Neuron (in vitro differentiated cells): ENCODE measurements around the gene PGS1.

Experiments used
- H2AFZ ChIP-seq: one replicate; pipeline ENCODE4 v1.6.1; 2013; ENCODE audit warnings: low read depth, mild to moderate bottlenecking, inconsistent platforms, low read length, moderate library complexity
- H3K27me3 ChIP-seq: one replicate; pipeline ENCODE4 v1.6.1; 2013; ENCODE audit warnings: low read length; ENCODE audit not compliant: insufficient read depth
- H3K36me3 ChIP-seq: one replicate; pipeline ENCODE4 v1.6.1; 2013; ENCODE audit warnings: low read length; ENCODE audit not compliant: insufficient read depth
- H3K4me1 ChIP-seq: one replicate; pipeline ENCODE4 v1.6.1; 2013; ENCODE audit warnings: low read length; ENCODE audit not compliant: insufficient read depth
- H3K4me3 ChIP-seq: 2 replicates; pipeline ENCODE4 v1.5.1; 2013; ENCODE audit warnings: mild to moderate bottlenecking, low read length, moderate library complexity
- H3K9me3 ChIP-seq: one replicate; pipeline ENCODE4 v1.6.1; 2013; ENCODE audit warnings: low read length

PGS1 gene

DNA sequence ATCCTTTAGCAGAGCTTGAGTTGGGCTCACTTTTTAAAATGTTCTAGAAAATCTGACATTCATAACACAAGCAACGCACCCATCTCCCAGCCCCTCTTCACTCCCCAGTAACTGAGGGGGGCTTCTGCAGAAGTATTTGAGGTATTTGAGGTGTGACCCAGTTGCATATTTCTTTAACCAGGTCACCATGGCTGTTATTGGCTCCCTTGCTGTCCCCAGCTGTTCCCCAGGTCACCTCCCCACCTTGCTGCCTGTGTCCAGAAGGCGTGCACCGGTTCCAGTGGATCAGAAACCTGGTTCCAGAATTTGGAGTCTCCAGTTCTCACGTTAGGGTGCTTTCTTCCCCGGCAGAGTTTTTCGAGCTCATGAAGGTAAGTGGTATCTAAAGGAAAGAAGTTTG lies 13.8 kb downstream of the PGS1 start:
- Histone ChIP-seq H3K4me3 (no peak overlapping the region), H3K36me3 (peaks cover 25% of the 10 kb centered on the region), H3K4me1 (no peaks in the 10 kb centered on the region)

DNA sequence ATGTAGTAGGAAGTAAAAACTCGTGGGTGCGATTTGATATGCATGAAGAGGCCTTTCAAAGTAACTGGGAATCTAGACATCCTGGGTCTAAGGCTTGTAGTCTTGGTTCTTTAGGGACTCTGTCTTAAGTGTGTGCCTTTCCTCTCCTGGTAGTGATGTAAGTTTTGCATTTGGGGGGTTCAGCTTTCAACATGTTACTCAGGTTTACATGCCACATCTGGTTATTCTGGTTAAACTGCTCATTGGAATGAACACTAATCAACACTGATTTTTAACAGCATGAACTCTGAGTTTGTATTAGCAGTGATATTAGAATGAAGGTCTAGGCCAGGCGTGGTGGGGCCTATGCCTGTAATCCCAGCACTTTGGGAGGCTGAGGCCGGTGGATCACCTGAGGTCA lies 15.1 kb downstream of the PGS1 start:
- Histone ChIP-seq H3K36me3 (peaks cover 36% of the 10 kb centered on the region), H3K4me1 (no peaks in the 10 kb centered on the region), H3K4me3 (no peak overlapping the region), H3K9me3 (no peaks in the 10 kb centered on the region), H3K27me3 (no peaks in the 10 kb centered on the region), H2AFZ (no peak overlapping the region)

More for the DNA sequence above, 13.8 kb downstream of the PGS1 start:
- no peaks in the 10 kb centered on the region for H3K9me3 ChIP-seq
- no peak overlapping the region for H2AFZ ChIP-seq
- no peaks in the 10 kb centered on the region for H3K27me3 ChIP-seq

DNA sequence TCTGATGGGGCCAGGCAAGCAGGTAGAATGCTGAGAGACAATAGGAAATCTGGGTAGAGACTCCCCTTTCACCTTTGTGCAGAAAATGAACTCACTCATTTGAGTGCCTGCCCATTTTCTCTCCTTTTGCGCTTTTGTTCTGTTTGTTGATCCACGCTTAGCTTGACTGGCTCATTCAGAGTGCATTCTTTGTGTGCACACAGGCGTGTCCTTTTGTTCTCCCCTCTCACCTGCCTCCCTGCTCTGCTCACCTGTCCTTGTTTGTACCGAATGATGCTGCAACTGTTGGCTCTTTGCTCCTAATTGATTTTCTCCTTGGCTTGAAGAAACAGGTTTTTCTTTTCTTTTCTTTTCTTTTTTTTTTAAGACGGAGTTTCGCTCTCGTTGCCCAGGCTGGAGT lies 15.8 kb downstream of the PGS1 start:
- Histone ChIP-seq H3K4me1 (no peaks in the 10 kb centered on the region), H3K27me3 (no peaks in the 10 kb centered on the region), H2AFZ (no peak overlapping the region), H3K9me3 (no peaks in the 10 kb centered on the region), H3K36me3 (peaks cover 43% of the 10 kb centered on the region), H3K4me3 (no peak overlapping the region)

DNA sequence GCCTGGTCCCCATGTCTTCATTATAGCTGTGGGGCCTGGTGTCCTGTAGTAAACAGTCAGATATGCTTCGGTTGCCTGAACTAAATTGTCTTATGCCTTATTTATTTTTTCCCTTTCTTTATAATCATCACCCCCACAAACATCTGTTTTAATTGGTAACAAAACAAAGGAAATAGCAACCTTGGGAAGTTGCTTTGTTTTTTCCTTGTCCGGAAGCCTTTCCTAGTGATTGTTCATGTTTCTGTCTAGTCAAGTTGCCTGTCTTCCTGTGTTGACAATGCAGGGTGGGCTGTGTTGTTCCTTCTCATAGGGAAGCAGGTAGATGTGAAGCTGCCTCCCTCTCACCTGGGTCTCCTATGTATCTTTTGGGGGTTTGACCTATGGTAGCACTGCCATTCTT lies 16.7 kb downstream of the PGS1 start:
- no peaks in the 10 kb centered on the region for H3K27me3 ChIP-seq
- peaks cover 51% of the 10 kb centered on the region for H3K36me3 ChIP-seq
- no peak overlapping the region for H2AFZ ChIP-seq
- no peak overlapping the region for H3K4me3 ChIP-seq
- no peaks in the 10 kb centered on the region for H3K9me3 ChIP-seq
- H3K4me1 ChIP-seq = no peaks in the 10 kb centered on the region

DNA sequence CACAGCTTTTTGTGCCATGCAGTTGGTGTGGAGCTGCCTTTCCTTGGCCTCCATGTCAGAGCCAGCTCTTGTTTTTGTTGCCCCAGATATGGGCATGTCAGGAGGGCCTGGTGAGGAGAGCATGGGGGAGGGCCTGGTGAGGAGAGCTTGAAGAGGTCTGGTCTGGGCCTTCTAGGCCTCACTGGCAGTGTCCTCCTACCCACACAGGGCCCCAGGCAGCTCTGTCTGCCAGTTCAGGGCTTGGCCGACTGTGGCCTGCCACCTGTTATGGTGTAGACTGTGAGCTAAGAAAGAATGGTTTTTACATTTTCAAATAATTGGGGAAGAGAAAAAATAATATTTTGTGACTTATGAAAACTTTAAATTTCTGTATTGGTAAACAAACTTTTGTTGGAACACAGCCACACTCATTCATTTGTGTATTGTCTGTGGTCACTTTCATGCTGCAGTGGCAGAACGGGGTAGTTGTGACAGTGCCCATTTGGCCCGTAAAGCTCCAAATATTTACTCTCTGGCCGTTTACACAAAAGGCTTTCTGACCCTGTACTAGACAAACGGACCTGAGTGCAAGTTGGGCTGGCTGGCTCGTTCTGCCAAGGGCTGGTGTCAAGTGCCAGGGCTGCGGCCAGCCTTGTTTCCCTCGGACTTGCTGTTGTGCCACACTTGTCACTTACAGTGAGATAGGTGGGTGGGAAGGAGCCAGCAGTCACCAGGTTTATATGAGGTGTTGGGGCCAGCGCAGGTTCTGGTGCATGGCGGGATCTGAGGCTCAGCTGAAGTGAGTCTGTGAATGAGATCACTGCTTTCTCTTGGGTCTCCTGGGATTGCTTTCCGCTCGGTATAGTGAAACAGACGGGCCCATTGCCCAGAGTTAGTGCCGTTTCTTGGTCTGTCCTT lies 18.2 kb downstream of the PGS1 start:
- H3K9me3 ChIP-seq = no peaks in the 10 kb centered on the region
- H3K36me3 ChIP-seq = peaks cover 64% of the 10 kb centered on the region
- H3K4me1 ChIP-seq = no peaks in the 10 kb centered on the region
- H3K27me3 ChIP-seq = no peaks in the 10 kb centered on the region
- no peak overlapping the region for H3K4me3 ChIP-seq
- H2AFZ ChIP-seq = no peak overlapping the region

DNA sequence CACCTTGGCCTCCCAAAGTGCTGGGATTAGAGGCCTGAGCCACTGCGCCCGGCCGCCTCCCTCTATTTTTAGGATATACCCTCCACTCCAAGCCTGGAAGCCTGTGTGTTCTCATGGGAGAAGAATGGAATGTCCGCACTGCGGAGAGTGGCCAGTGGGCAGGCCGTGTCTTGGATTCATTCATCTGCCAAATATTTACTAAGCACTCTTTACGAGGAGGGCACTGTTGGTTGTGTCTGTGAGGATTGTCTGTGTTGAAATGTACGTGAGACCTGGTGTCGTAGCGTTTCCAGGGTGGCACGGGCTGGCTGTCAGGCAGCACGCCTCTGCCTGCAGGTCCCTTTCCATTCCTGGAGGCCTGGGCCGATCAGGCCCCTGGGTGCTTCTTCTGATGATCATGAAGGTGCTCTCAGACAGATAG lies 19.2 kb downstream of the PGS1 start:
- Histone ChIP-seq H3K27me3 (no peaks in the 10 kb centered on the region), H3K36me3 (peaks cover 67% of the 10 kb centered on the region), H3K9me3 (no peaks in the 10 kb centered on the region), H3K4me1 (no peaks in the 10 kb centered on the region), H3K4me3 (no peak overlapping the region), H2AFZ (no peak overlapping the region)

DNA sequence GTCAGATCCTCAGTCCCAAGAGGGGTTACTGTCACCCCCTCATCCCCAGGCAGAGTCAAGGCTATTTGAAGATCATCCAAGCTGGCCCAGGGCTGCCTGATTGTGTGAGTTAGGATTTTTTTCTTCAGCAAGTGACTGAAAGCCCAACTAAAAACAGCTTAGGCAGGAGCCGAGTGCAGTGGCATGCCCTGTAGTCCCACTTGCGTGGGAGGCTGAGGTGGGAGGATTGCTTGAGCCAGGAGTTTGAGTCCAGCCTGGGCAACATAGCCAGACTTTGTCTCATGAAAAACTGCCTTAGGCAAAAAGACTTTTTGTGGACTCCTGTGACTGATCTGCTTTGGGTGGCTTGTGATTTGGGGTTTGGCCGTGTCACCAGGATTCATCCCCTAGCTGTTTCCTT lies 19.9 kb downstream of the PGS1 start:
- no peaks in the 10 kb centered on the region for H3K4me1 ChIP-seq
- no peak overlapping the region for H3K4me3 ChIP-seq
- no peak overlapping the region for H2AFZ ChIP-seq
- H3K9me3 ChIP-seq = no peaks in the 10 kb centered on the region
- peaks cover 71% of the 10 kb centered on the region for H3K36me3 ChIP-seq
- no peaks in the 10 kb centered on the region for H3K27me3 ChIP-seq

DNA sequence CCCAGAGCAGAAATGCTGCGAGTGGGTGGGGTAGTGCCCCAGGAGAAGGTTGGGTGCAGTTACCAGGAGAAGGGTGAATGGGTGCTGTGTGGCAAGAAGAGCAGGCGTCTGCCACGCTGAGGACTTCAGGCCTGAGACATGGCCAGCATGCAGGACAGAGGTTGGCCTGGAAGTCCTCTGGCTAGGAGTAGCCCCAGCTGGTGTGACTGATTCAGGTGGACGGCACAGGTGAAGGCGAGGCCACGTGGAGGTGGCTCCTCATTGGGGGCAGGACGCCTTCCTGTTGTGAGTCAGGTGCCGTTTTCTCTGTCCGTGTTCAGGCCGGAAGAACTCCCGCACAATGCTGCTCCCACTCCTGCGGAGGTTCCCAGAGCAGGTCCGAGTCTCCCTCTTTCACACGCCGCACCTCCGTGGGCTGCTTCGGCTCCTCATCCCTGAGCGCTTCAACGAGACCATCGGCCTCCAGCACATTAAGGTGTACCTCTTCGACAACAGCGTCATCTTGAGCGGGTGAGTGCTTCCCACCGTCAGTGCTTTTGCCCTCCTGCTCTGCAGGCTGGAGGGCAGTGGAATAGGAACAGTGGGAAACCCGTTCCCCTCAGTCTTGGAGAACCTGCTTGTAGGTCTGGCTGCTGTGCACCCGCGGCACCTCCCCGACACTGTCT lies 20.7 kb downstream of the PGS1 start:
- H3K9me3 ChIP-seq = no peaks in the 10 kb centered on the region
- H3K36me3 ChIP-seq = peaks cover 76% of the 10 kb centered on the region
- no peak overlapping the region for H2AFZ ChIP-seq
- no peaks in the 10 kb centered on the region for H3K27me3 ChIP-seq
- H3K4me3 ChIP-seq = no peak overlapping the region
- H3K4me1 ChIP-seq = no peaks in the 10 kb centered on the region

DNA sequence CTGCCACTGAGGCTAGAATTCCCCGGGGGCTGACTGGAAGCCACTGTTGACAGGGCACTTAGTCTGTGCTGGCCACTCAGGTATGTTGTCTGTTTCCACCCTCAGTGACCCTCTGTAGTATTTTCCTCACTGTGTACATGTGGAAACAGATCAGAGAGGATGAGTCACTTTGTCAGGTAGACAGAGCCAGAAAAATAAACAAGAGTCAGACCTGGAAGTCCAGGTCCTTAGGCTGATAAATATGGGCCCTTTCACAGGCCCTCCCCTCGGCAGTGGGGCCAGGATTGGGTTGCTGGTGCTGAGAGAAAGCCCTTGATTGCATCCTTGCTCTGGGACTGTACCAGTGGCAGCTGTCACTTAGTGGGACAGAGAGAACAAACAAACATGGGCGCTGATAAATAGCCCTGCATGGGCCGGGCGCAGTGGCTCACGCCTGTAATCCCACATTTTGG lies 21.3 kb downstream of the PGS1 start:
- no peak overlapping the region for H2AFZ ChIP-seq
- H3K4me1 ChIP-seq = no peaks in the 10 kb centered on the region
- no peak overlapping the region for H3K4me3 ChIP-seq
- peaks cover 80% of the 10 kb centered on the region for H3K36me3 ChIP-seq
- H3K27me3 ChIP-seq = no peaks in the 10 kb centered on the region
- no peaks in the 10 kb centered on the region for H3K9me3 ChIP-seq

DNA sequence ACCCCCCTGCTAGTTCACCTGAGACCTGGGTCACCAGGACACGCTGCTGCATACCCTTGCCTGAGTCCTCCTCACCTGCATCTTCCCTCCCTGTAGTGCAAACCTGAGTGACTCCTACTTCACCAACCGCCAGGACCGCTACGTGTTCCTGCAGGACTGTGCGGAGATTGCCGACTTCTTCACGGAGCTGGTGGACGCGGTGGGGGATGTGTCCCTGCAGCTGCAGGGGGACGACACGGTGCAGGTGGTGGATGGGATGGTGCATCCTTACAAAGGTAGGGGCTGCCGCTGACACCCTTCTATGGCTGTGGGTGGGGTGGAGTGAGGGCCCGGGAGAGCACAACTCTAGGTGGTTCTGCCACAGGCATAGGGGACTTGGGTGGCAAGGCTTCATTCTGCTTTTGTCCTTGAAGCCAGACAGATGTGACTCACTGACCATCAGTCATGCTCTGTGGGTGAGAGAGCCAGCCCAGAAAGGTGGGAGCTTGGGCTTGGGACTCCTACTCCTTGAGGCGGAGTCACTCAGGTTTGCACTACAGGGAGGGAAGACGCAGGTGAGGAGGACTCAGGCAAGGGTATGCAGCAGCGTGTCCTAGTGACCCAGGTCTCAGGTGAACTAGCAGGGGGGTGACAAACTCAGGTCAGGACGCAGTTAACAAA lies 22.3 kb downstream of the PGS1 start:
- H3K9me3 ChIP-seq = no peaks in the 10 kb centered on the region
- H3K36me3 ChIP-seq = peaks cover 81% of the 10 kb centered on the region
- H2AFZ ChIP-seq = no peak overlapping the region
- H3K27me3 ChIP-seq = no peaks in the 10 kb centered on the region
- no peaks in the 10 kb centered on the region for H3K4me1 ChIP-seq
- H3K4me3 ChIP-seq = no peak overlapping the region

DNA sequence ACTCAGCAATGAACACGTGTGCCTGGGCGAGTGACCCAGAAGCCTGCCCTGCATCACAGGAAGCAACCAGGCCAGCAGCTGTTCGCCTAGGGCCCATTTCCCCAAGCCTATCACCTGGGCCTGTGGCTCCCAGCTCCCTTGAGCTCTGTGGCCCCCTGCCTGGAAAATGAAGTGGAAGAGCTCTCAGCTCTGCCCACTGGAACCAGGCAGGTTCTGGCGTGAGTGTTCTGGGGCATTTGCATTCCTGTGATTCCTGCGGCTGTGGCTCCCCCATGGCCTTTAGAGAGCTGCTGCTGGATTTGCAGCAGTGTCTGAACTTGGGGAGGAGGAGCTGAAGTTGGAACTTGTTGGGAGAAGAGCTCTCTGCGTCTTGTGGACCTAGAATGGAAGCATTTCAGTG lies 22.8 kb downstream of the PGS1 start:
- no peaks in the 10 kb centered on the region for H3K9me3 ChIP-seq
- no peaks in the 10 kb centered on the region for H3K27me3 ChIP-seq
- H3K4me1 ChIP-seq = no peaks in the 10 kb centered on the region
- peaks cover 78% of the 10 kb centered on the region for H3K36me3 ChIP-seq
- no peak overlapping the region for H3K4me3 ChIP-seq
- no peak overlapping the region for H2AFZ ChIP-seq

DNA sequence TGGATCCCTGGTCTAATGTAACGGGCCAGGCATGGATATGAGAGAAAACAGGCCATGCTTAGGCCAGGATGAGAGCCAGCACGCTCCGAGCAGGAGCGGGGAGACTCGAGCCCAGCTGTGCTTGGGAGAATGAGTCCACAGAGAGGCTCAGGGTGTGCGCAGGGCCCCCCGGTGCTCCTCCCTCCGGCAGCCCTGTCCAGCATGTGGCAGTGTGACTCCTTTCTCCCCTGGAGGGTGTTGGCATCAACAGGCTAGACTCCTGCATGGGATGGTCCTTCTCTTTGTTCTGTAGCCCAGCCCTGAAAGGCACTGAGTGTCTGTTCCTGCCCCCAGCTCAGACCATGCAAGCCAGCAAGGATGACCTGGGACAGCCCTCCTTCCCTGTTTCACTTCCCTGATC lies 23.4 kb downstream of the PGS1 start:
- Histone ChIP-seq H3K27me3 (no peaks in the 10 kb centered on the region), H3K36me3 (peaks cover 77% of the 10 kb centered on the region), H3K9me3 (no peaks in the 10 kb centered on the region), H3K4me1 (no peaks in the 10 kb centered on the region), H2AFZ (no peak overlapping the region), H3K4me3 (no peak overlapping the region)

DNA sequence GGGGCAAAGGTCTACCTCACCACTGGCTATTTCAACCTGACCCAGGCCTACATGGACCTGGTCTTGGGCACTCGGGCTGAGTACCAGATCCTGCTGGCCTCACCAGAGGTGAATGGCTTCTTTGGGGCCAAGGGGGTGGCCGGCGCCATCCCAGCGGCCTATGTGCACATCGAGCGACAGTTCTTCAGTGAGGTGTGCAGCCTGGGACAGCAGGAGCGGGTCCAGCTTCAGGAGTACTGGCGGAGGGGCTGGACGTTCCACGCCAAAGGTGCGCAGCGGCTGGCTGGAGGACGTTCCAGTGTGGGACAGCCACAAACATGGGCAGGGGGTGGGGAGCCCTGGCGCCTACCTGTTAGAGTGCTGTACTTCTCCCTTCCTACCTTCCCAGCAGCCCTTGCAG lies 25.4 kb downstream of the PGS1 start:
- H3K9me3 ChIP-seq = no peaks in the 10 kb centered on the region
- peaks cover 71% of the 10 kb centered on the region for H3K36me3 ChIP-seq
- peaks cover 6% of the 10 kb centered on the region for H3K4me1 ChIP-seq
- no peaks in the 10 kb centered on the region for H3K27me3 ChIP-seq
- no peak overlapping the region for H3K4me3 ChIP-seq
- H2AFZ ChIP-seq = no peak overlapping the region
